H9 (cell line): ENCODE measurements around the gene NPAS3. TPM values are rescaled to one million over a fixed set of nuclear protein-coding genes. Genes with fewer than 3 reads are reported as not detected.

Experiments
- DNase-seq: peaks from one replicate; pipeline ENCODE4 v3.0.0-alpha.2; 2017
- H2AFZ ChIP-seq: one replicate; pipeline ENCODE4 v1.6.1; 2013; ENCODE audit warnings: mild to moderate bottlenecking, low read length, control low read depth, moderate library complexity
- H2AK5ac ChIP-seq: 2 replicates; pipeline ENCODE4 v1.6.1; 2013; ENCODE audit warnings: low read length, control low read depth, mixed read lengths; ENCODE audit not compliant: insufficient read length
- H2BK120ac ChIP-seq: one replicate; pipeline ENCODE4 v1.6.1; 2013; ENCODE audit warnings: low read depth, mild to moderate bottlenecking, low read length, control low read depth, inconsistent platforms; ENCODE audit not compliant: poor library complexity, severe bottlenecking
- H2BK12ac ChIP-seq: 2 replicates; pipeline ENCODE4 v1.6.1; 2013; ENCODE audit warnings: low read length, control low read depth, mixed read lengths, low read depth; ENCODE audit not compliant: insufficient read length
- H2BK15ac ChIP-seq: 2 replicates; pipeline ENCODE4 v1.6.1; 2013; ENCODE audit warnings: low read depth, low read length, control low read depth
- H2BK20ac ChIP-seq: one replicate; pipeline ENCODE4 v1.6.1; 2013; ENCODE audit warnings: low read depth, mild to moderate bottlenecking, low read length, control low read depth, inconsistent platforms; ENCODE audit not compliant: poor library complexity, severe bottlenecking
- H2BK5ac ChIP-seq: 2 replicates; pipeline ENCODE4 v1.6.1; 2013; ENCODE audit warnings: low read length, control low read depth, mixed read lengths; ENCODE audit not compliant: insufficient read length
- H3K14ac ChIP-seq: 2 replicates; pipeline ENCODE4 v1.6.1; 2013; ENCODE audit warnings: low read length, control low read depth; ENCODE audit not compliant: insufficient read depth
- H3K18ac ChIP-seq: 2 replicates; pipeline ENCODE4 v1.6.1; 2013; ENCODE audit warnings: low read depth, mild to moderate bottlenecking, mixed read lengths, low read length, control low read depth; ENCODE audit not compliant: insufficient read length
- H3K23ac ChIP-seq: 2 replicates; pipeline ENCODE4 v1.6.1; 2013; ENCODE audit warnings: low read length, control low read depth, mixed read lengths, low read depth; ENCODE audit not compliant: insufficient read length
- H3K23me2 ChIP-seq: 2 replicates; pipeline ENCODE4 v1.6.1; 2013; ENCODE audit warnings: low read depth, mild to moderate bottlenecking, mixed read lengths, low read length, control low read depth; ENCODE audit not compliant: insufficient read length, poor library complexity, severe bottlenecking
- H3K27ac ChIP-seq: 2 replicates; pipeline ENCODE4 v1.5.1; 2013; ENCODE audit warnings: low read length, control low read depth, mixed read lengths, low read depth; ENCODE audit not compliant: insufficient read length
- H3K27me3 ChIP-seq: 2 replicates; pipeline ENCODE4 v1.6.1; 2013; ENCODE audit warnings: low read length, control low read depth, inconsistent platforms; ENCODE audit not compliant: insufficient read depth
- H3K4ac ChIP-seq: 2 replicates; pipeline ENCODE4 v1.6.1; 2013; ENCODE audit warnings: low read depth, mild to moderate bottlenecking, control low read depth, inconsistent platforms, low read length, moderate library complexity
- H3K4me1 ChIP-seq: 2 replicates; pipeline ENCODE4 v1.6.1; 2013; ENCODE audit warnings: low read length, control low read depth, inconsistent platforms; ENCODE audit not compliant: insufficient read depth
- H3K4me2 ChIP-seq: 2 replicates; pipeline ENCODE4 v1.6.1; 2013; ENCODE audit warnings: low read length, control low read depth, mixed read lengths; ENCODE audit not compliant: insufficient read length, insufficient read depth
- H3K56ac ChIP-seq: 2 replicates; pipeline ENCODE4 v1.6.1; 2013; ENCODE audit warnings: low read depth, mild to moderate bottlenecking, mixed read lengths, low read length, control low read depth; ENCODE audit not compliant: insufficient read length
- H3K79me1 ChIP-seq: 2 replicates; pipeline ENCODE4 v1.6.1; 2013; ENCODE audit warnings: low read depth, mild to moderate bottlenecking, moderate library complexity, low read length, control low read depth, inconsistent platforms; ENCODE audit not compliant: insufficient read depth, poor library complexity, severe bottlenecking
- H3K79me2 ChIP-seq: 2 replicates; pipeline ENCODE4 v1.6.1; 2013; ENCODE audit warnings: low read length, control low read depth, inconsistent platforms; ENCODE audit not compliant: insufficient read depth
- H3K9ac ChIP-seq: 2 replicates; pipeline ENCODE4 v1.6.1; 2013; ENCODE audit warnings: low read length, control low read depth, mixed read lengths; ENCODE audit not compliant: insufficient read length; ENCODE audit errors: extremely low read depth
- H3K9me3 ChIP-seq: one replicate; pipeline ENCODE4 v1.6.1; 2013; ENCODE audit warnings: low read depth, low read length, inconsistent platforms; ENCODE audit not compliant: control insufficient read depth
- H3T11ph ChIP-seq: one replicate; pipeline ENCODE4 v1.6.1; 2013; ENCODE audit warnings: mild to moderate bottlenecking, low read length, control low read depth, inconsistent platforms
- H4K20me1 ChIP-seq: one replicate; pipeline ENCODE4 v1.6.1; 2013; ENCODE audit not compliant: control insufficient read depth, insufficient read length, insufficient read depth
- H4K5ac ChIP-seq: 2 replicates; pipeline ENCODE4 v1.6.1; 2013; ENCODE audit warnings: low read depth, mild to moderate bottlenecking, mixed read lengths, low read length, control low read depth; ENCODE audit not compliant: insufficient read length
- H4K8ac ChIP-seq: replicated peaks from 2 replicates; pipeline ENCODE4 v1.6.1; 2013; ENCODE audit warnings: low read length, control low read depth, mixed read lengths, low read depth; ENCODE audit not compliant: insufficient read length
- H4K91ac ChIP-seq: 2 replicates; pipeline ENCODE4 v1.6.1; 2013; ENCODE audit warnings: low read depth, mild to moderate bottlenecking, moderate library complexity, mixed read lengths, low read length, control low read depth; ENCODE audit not compliant: insufficient read length
- H3K27ac Mint-ChIP-seq, 3 experiments: 2 replicates in 2 of 3; 3 replicates in 1 of 3; pipeline ENCODE4 v1.8.0; 2020 to 2021; ENCODE audit warnings: mixed read lengths in 3 of 3, mild to moderate bottlenecking in 1 of 3, moderate library complexity in 1 of 3
- H3K27me3 Mint-ChIP-seq: 2 replicates; pipeline ENCODE4 v1.8.0; 2021; ENCODE audit warnings: low read depth, mild to moderate bottlenecking, moderate library complexity, mixed read lengths
- H3K36me3 Mint-ChIP-seq, 3 experiments: 2 replicates in 2 of 3; 3 replicates in 1 of 3; pipeline ENCODE4 v1.8.0; 2020 to 2021; ENCODE audit warnings: low read depth in 3 of 3, mixed read lengths in 3 of 3; ENCODE audit not compliant: insufficient read depth in 1 of 3
- H3K4me1 Mint-ChIP-seq, 2 experiments: 2 replicates each; pipeline ENCODE4 v1.8.0; 2020; ENCODE audit warnings: mixed read lengths in 2 of 2
- H3K4me3 Mint-ChIP-seq, 2 experiments: 2 replicates in 1 of 2; 3 replicates in 1 of 2; pipeline ENCODE4 v1.8.0; 2020 to 2021; ENCODE audit warnings: mild to moderate bottlenecking in 2 of 2, mixed read lengths in 2 of 2, moderate library complexity in 1 of 2
- H3K9me3 Mint-ChIP-seq, 2 experiments: 2 replicates in 1 of 2; 3 replicates in 1 of 2; pipeline ENCODE4 v1.8.0; 2020; ENCODE audit warnings: mild to moderate bottlenecking in 2 of 2, mixed read lengths in 2 of 2, moderate library complexity in 1 of 2
- CTCF ChIP-seq: fragments of 200-600 bp; sonication (generic); conservative IDR thresholded peaks from 3 replicates; pipeline ENCODE4 v1.8.0; 2021; ENCODE audit warnings: antibody characterized with exemption, mild to moderate bottlenecking
- WGBS: extraction: QIAGEN DNeasy Blood & Tissue Kit; methylation state at CpG from one replicate; pipeline ENCODE4 v1.1.7; 2013; ENCODE audit warnings: missing lambda C conversion rate, low lambda C conversion rate, mixed read lengths; ENCODE audit not compliant: insufficient read length; ENCODE audit errors: extremely low coverage; 5-methylcytosine and 5-hydroxymethylcytosine counted together
- total RNA-seq: library from RNA; stranded (reverse); gene quantifications from 2 replicates; pipeline ENCODE4 v1.2.1, GENCODE V29; 2021

Gene NPAS3
- total RNA-seq, 1 experiment from 2014 or later = 0.17 TPM

GRCh38 chr14:32897698-32898064 lies 41.0 kb upstream of the NPAS3 start:
- no peak overlapping the region for H2BK5ac ChIP-seq
- no peaks in the 10 kb centered on the region for H4K20me1 ChIP-seq
- Mint-ChIP-seq H3K4me3 (no peak overlapping the region), H3K27me3 (no peaks in the 10 kb centered on the region), H3K9me3 (no peaks in the 10 kb centered on the region), H3K4me1 (peaks cover 3 to 5% of the 10 kb centered on the region in 2 experiments; a peak in 2 of 4 replicates), H3K27ac (no peak overlapping the region), H3K36me3 (no peaks in the 10 kb centered on the region)
- H3K79me2 ChIP-seq = no peaks in the 10 kb centered on the region
- no peak overlapping the region for H2BK120ac ChIP-seq
- no peak overlapping the region for H4K91ac ChIP-seq
- no peak overlapping the region for H2BK12ac ChIP-seq
- no peaks in the 10 kb centered on the region for H3K79me1 ChIP-seq
- no CpG with 5 or more reads among the region's 7 CpGs for WGBS
- no peak overlapping the region for H2AK5ac ChIP-seq
- no peaks in the 10 kb centered on the region for H3K23me2 ChIP-seq
- no peak for DNase-seq
- no peak overlapping the region for H4K8ac ChIP-seq
- H3K27ac ChIP-seq = no peak overlapping the region
- H3K18ac ChIP-seq = no peak overlapping the region
- no peak overlapping the region for H3K23ac ChIP-seq
- H3T11ph ChIP-seq = no peak overlapping the region
- no peak overlapping the region for H3K9ac ChIP-seq
- no peaks in the 10 kb centered on the region for H3K27me3 ChIP-seq
- no peak overlapping the region for H3K4ac ChIP-seq
- H3K56ac ChIP-seq = no peak overlapping the region
- no peaks in the 10 kb centered on the region for H3K4me1 ChIP-seq
- no peak overlapping the region for H2BK20ac ChIP-seq
- H4K5ac ChIP-seq = no peak overlapping the region
- H2BK15ac ChIP-seq = no peak overlapping the region
- no peak overlapping the region for H3K4me2 ChIP-seq
- H3K9me3 ChIP-seq = no peaks in the 10 kb centered on the region
- TF ChIP-seq CTCF = no peak
- no peak overlapping the region for H3K14ac ChIP-seq
- no peak overlapping the region for H2AFZ ChIP-seq
